Common myeloid progenitor, CD34-positive (primary cell): ENCODE results near the gene PIK3R1.

Experiments used
- CTCF ChIA-PET: fragments of 350-600 bp; sonication (Branson Sonifier 250); formaldehyde crosslinking; loops from one replicate; lab custom pipeline; 2021; ENCODE audit warnings: antibody characterized with exemption; lab: Charles Lee
- POLR2A ChIA-PET: fragments of 350-600 bp; sonication (Branson Sonifier 250); formaldehyde crosslinking; loops from one replicate; lab custom pipeline; 2021; ENCODE audit warnings: antibody characterized with exemption; lab: Charles Lee
- DNase-seq, 3 donors: peaks; one replicate each; pipeline versions ENCODE4 v3.0.0 to v3.0.0-alpha.2; 2013
- H3K27ac ChIP-seq, 2 experiments: 1 replicate in 1 of 2; 2 replicates in 1 of 2; pipeline ENCODE4 v1.7.0; 2013; ENCODE audit warnings: inconsistent platforms in 2 of 2, low read length in 2 of 2, mild to moderate bottlenecking in 2 of 2, low read depth in 1 of 2, moderate library complexity in 1 of 2; ENCODE audit not compliant: severe bottlenecking in 2 of 2, insufficient read depth in 1 of 2, poor library complexity in 1 of 2
- H3K27me3 ChIP-seq, 5 experiments: replicated peaks in 2 of 5; 1 replicate in 3 of 5; 2 replicates in 2 of 5; pipeline versions ENCODE4 v1.6.1 to v1.7.0; 2013; ENCODE audit warnings: low read length in 4 of 5, mild to moderate bottlenecking in 2 of 5, moderate library complexity in 2 of 5, inconsistent platforms in 1 of 5; ENCODE audit not compliant: insufficient read depth in 5 of 5, control insufficient read depth in 4 of 5
- H3K36me3 ChIP-seq, 4 experiments: 1 replicate in 2 of 4; 2 replicates in 2 of 4; pipeline versions ENCODE4 v1.6.1 to v1.7.0; 2013; ENCODE audit warnings: low read length in 3 of 4, control low read depth in 1 of 4, mild to moderate bottlenecking in 1 of 4; ENCODE audit not compliant: control insufficient read depth in 4 of 4, insufficient read depth in 4 of 4
- H3K4me1 ChIP-seq, 4 experiments: 1 replicate in 3 of 4; 2 replicates in 1 of 4; pipeline versions ENCODE4 v1.6.1 to v1.7.1; 2013; ENCODE audit warnings: low read length in 3 of 4, mild to moderate bottlenecking in 3 of 4, control low read depth in 1 of 4, inconsistent platforms in 1 of 4, moderate library complexity in 1 of 4; ENCODE audit not compliant: control insufficient read depth in 4 of 4, insufficient read depth in 4 of 4; ENCODE audit errors: control extremely low read depth in 1 of 4
- H3K4me3 ChIP-seq, 7 experiments: 1 replicate in 4 of 7; 2 replicates in 3 of 7; pipeline versions ENCODE4 v1.5.1 to v1.7.0; 2013; ENCODE audit warnings: mild to moderate bottlenecking in 7 of 7, low read length in 6 of 7, moderate library complexity in 6 of 7, inconsistent platforms in 2 of 7, low read depth in 2 of 7, control low read depth in 1 of 7; ENCODE audit not compliant: insufficient read depth in 4 of 7, control insufficient read depth in 1 of 7; ENCODE audit errors: extremely low read depth in 1 of 7
- H3K9me3 ChIP-seq, 5 experiments: 1 replicate in 4 of 5; 2 replicates in 1 of 5; pipeline versions ENCODE4 v1.6.1 to v1.7.1; 2013; ENCODE audit warnings: low read length in 4 of 5, mild to moderate bottlenecking in 2 of 5, inconsistent platforms in 1 of 5, low read depth in 1 of 5, moderate library complexity in 1 of 5; ENCODE audit not compliant: control insufficient read depth in 4 of 5, insufficient read depth in 2 of 5; ENCODE audit errors: control extremely low read depth in 1 of 5
- WGBS: methylation state at CpG from one replicate; pipeline ENCODE4 v1.1.5; 2013; ENCODE audit not compliant: insufficient coverage; 5-methylcytosine and 5-hydroxymethylcytosine counted together

Gene PIK3R1

DNA sequence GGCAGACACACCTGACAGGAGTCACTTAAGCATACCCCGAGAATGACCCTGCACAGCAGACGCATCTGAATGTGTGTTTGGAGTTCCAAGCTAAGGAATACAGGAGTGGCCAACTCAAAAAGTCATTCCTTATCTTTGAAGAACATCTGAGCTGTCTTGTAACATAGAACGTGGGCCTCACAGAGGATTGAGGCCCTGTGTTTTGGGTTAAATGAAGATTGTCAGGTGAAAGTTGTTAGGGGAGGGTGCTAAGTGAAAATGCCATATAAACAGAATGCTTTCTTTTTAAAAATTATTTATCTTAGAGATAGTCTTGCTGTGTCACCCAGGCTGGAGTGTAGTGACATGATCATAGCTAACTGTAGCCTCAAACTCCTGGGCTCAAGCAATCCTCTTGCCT is 100.9 kb downstream of the PIK3R1 start:
- H3K27me3 ChIP-seq: no peaks in the 10 kb centered on the region
- ChIA-PET CTCF (no interaction called here), POLR2A (no interaction called here)
- H3K9me3 ChIP-seq: no peaks in the 10 kb centered on the region
- WGBS: no CpG with 5 or more reads among the region's 3 CpGs
- H3K27ac ChIP-seq: no peak overlapping the region
- H3K36me3 ChIP-seq: no peaks in the 10 kb centered on the region
- no peaks in the 10 kb centered on the region for H3K4me1 ChIP-seq
- H3K4me3 ChIP-seq: no peak overlapping the region
- DNase-seq: no peak

DNA sequence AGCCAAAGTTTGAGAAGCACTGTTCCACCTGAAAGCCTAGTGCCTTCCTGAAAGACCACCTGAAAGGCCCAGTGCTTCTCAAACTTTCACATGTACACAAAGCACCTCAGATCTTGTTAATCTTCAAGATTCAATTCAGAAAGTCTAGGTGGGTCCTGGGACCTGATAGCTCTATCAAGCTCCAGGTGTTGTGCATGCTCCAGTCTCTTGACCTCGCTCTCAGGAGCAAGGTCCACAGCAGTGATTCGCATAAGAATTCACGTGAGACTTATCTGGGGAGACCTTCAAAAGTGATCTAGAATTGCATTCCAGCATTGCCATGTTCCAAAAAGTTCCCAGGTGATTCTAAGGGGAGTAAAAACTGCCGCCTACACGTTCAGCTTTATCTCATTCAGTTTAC is 102.1 kb downstream of the PIK3R1 start:
- POLR2A ChIA-PET: no interaction called here

DNA sequence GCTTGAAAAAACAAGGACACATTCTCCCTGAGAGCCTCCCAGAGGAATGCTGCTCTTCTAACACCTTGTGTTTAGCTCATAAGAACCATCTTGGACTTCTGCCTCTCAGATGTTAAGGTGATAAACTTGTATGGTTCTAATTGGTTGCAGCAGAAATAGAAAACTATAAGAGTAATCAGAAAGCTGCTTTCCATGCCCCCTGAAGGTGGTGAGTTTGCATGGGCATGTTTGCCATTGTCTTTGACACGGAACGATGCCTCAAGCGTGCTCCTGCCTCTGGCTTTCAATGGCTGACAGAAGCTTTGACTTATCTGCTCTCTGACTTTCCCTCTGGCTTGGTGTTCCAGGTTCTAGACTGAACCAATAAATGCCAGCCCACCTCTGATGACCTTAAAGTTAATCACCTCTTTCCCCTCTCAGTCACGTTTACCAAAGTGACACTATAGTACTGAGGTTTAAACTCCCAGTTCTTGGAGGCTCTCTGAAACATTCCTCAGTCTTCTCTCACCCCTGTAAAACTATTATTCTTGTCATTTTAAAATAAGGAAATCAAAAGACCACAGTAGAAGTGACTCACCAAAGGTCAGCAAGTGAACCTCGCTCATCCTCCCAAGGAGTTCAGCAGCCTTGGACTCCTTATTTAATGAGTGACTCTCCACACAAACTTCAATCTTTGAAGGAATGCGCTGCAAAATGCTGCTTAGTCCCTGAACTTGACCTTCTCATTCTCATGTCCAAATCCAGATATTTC is 103.6 kb downstream of the PIK3R1 start:
- no peak overlapping the region for H3K27ac ChIP-seq
- ChIA-PET POLR2A (no interaction called here), CTCF (interaction anchor here (1.1 to 1.9 kb wide), 3 partner anchors 8 to 33 kb away, joined by 3 to 5 read pairs (median 3); no protein-coding TSS in a partner anchor)
- H3K27me3 ChIP-seq: no peaks in the 10 kb centered on the region
- no peaks in the 10 kb centered on the region for H3K4me1 ChIP-seq
- DNase-seq: no peak
- H3K4me3 ChIP-seq: no peak overlapping the region
- no peaks in the 10 kb centered on the region for H3K9me3 ChIP-seq
- 99% methylated on average over 6 of the region's 6 CpGs for WGBS
- H3K36me3 ChIP-seq: no peaks in the 10 kb centered on the region

More for the DNA sequence above, 102.1 kb downstream of the PIK3R1 start:
- no peaks in the 10 kb centered on the region for H3K9me3 ChIP-seq
- CTCF ChIA-PET: interaction anchor here (1.9 kb wide), 1 partner anchor 31 kb away, joined by 5 read pairs; no protein-coding TSS in a partner anchor
- no peaks in the 10 kb centered on the region for H3K4me1 ChIP-seq
- no peak overlapping the region for H3K27ac ChIP-seq
- no peaks in the 10 kb centered on the region for H3K36me3 ChIP-seq
- 98% methylated on average over 4 of the region's 5 CpGs for WGBS
- DNase-seq: no peak
- H3K4me3 ChIP-seq: no peak overlapping the region
- H3K27me3 ChIP-seq: no peaks in the 10 kb centered on the region

DNA sequence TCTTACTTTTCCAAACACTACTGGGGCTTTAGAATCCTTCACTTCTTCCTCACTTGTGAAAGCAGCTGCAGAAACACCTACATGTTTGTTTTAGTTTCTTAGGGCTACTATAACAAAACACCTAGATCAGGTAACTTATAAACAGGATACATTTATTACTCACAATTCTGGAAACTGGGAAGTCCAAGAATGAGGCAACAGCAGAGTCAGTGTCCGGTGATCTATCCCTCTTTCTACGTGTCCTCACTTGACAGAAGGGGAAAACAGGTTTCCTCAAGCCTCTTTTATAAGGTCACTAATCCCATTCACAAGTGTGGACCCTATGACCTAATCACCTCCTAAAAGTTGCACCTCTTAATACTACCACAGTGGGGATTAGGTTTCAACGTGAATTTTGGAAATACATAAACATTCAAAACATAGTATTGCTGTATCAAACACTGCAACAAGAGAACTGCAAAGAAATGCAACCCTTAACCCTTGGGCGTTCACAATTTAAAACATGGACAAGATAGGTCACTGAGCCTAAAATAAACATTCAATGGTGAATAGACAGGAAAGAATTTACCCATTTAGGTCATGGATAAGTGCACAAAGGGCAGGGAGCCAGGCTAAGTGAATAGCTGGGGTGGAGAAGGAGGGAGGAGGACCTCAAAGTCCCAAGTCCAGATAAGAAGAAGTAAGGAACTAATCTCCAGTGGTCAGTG is 104.3 kb downstream of the PIK3R1 start:
- H3K9me3 ChIP-seq: no peaks in the 10 kb centered on the region
- ChIA-PET POLR2A (no interaction called here), CTCF (no interaction called here)
- no peaks in the 10 kb centered on the region for H3K4me1 ChIP-seq
- no peak for DNase-seq
- 96% methylated on average over 2 of the region's 4 CpGs for WGBS
- H3K4me3 ChIP-seq: no peak overlapping the region
- no peaks in the 10 kb centered on the region for H3K36me3 ChIP-seq
- no peaks in the 10 kb centered on the region for H3K27me3 ChIP-seq
- no peak overlapping the region for H3K27ac ChIP-seq

DNA sequence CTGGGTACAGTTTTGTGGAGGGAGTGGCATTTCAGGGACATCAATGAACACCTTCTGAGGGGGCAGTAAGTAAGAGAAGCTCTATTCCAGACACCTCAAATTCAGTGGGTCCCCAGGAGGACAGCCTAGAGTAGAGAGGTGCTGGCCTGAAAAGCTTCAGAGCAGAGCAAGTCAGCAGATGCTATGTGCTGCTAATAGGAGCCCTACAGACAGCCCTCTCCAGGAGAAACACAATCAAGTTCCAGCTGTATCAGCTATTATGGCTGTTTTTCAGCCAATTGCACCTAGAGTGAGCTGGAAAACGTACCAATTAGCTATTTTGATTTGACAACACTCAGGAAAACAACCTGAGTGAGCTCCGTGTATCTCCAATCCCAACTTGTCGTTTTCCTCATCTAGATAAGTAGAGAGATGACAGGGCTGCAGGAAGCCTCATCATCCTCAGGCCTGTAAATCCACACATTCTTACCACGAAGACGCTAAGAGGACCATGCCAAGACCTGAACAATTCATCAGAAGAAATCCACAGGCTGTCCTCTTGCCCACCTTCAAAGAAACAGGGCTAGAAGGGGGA is 104.9 kb downstream of the PIK3R1 start:
- Histone ChIP-seq H3K4me1 (no peaks in the 10 kb centered on the region), H3K9me3 (no peaks in the 10 kb centered on the region), H3K27ac (no peak overlapping the region), H3K36me3 (no peaks in the 10 kb centered on the region), H3K4me3 (no peak overlapping the region), H3K27me3 (no peaks in the 10 kb centered on the region)
- POLR2A ChIA-PET: interaction anchor here (0.6 kb wide), 1 partner anchor 10 kb away, joined by 3 read pairs; no protein-coding TSS in a partner anchor
- no peak for DNase-seq
- WGBS: 94% methylated on average over 3 of the region's 5 CpGs
- CTCF ChIA-PET: no interaction called here

DNA sequence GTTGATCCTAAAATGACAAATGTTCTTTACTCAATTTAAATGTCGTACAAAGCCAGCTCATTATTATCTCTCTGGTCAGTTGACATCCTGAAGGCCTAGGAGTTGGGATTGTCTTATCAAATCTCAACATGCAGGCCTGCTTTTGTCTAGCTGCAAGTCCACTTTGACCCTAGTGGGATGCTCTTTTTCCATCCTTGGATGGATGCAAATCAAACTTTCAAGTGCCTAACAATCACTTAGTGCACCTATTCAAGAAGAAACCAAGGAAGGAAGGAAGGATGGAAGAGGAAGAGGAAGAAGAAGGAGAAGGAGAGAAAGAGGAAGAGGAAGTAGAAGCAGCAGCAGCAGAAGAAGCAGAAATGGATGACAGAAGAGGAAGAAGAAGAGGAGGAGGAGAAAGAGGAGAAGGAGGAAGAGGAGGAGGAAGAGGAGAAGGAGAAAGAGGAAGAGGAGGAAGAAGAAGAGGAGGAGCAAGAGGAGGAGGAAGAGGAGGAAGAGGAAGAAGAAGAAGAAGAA is 109.6 kb downstream of the PIK3R1 start:
- no peak for DNase-seq
- POLR2A ChIA-PET: interaction anchor here (0.6 kb wide), 1 partner anchor 765 kb away, joined by 3 read pairs; no protein-coding TSS in a partner anchor
- WGBS: 75% methylated on average over 1 of the region's 1 CpG
- H3K27ac ChIP-seq: no peak overlapping the region
- no peaks in the 10 kb centered on the region for H3K9me3 ChIP-seq
- CTCF ChIA-PET: no interaction called here
- H3K27me3 ChIP-seq: no peaks in the 10 kb centered on the region
- no peak overlapping the region for H3K4me3 ChIP-seq
- H3K4me1 ChIP-seq: peaks cover 0 to 2% (median 0%) of the 10 kb centered on the region in 4 experiments
- H3K36me3 ChIP-seq: no peaks in the 10 kb centered on the region
